Measurements from ENCODE around the gene DTX3.
"Not testable (repeated sequence)": the region's sequence is repeated elsewhere in the genome, so short reads cannot be mapped to it uniquely, and the experiment has no call there.

Gene DTX3

GRCh38 chr12:57607958-57608663 lies 3.5 kb downstream of the DTX3 start:
- DNase-seq (ENCODE audit: low spot score): no peak

GRCh38 chr12:57609101-57609780 lies 4.6 kb downstream of the DTX3 start:
- DNase-seq (ENCODE audit: low spot score): no peak

GRCh38 chr12:57609781-57610553 lies 5.3 kb downstream of the DTX3 start:
- DNase-seq (ENCODE audit: low spot score): no peak

GRCh38 chr12:57610554-57611107 lies 6.0 kb downstream of the DTX3 start:
- no peak for DNase-seq (ENCODE audit: low spot score)

- peak; percentile 95 for DNase-seq (ENCODE audit: low spot score)
Measured at GRCh38 chr12:57611108-57611826, 6.6 kb downstream of the DTX3 start, which contains the start of gene ARHGEF25. Gene ARHGEF25, plus strand, starts transcription at chr12:57611435. Its CDS starts 460 bp downstream, at chr12:57611895.

- DNase-seq (ENCODE audit: low spot score): no peak
Measured at GRCh38 chr12:57611827-57612710, 7.4 kb downstream of the DTX3 start.

GRCh38 chr12:57612711-57613426 lies 8.2 kb downstream of the DTX3 start:
- no peak for DNase-seq (ENCODE audit: low spot score)

GRCh38 chr12:57613427-57614109 lies 8.9 kb downstream of the DTX3 start:
- DNase-seq (ENCODE audit: low spot score): no peak

- DNase-seq (ENCODE audit: low spot score): peak; percentile 57
Measured at GRCh38 chr12:57614178-57614947, 9.7 kb downstream of the DTX3 start.

- no peak for DNase-seq (ENCODE audit: low spot score)
Measured at GRCh38 chr12:57614948-57615500, 10.4 kb downstream of the DTX3 start.

GRCh38 chr12:57615637-57616036 lies 11.0 kb downstream of the DTX3 start:
- DNase-seq (ENCODE audit: low spot score): no peak

GRCh38 chr12:57616383-57617101 lies 11.9 kb downstream of the DTX3 start:
- DNase-seq (ENCODE audit: low spot score): peak; percentile 67

- DNase-seq (ENCODE audit: low spot score): no peak
Measured at GRCh38 chr12:57617942-57618341, 13.3 kb downstream of the DTX3 start.

- not testable (repeated sequence) for DNase-seq (ENCODE audit: low spot score)
Measured at GRCh38 chr12:57618431-57618830, 13.8 kb downstream of the DTX3 start.

- DNase-seq (ENCODE audit: low spot score): no peak
Measured at GRCh38 chr12:57618966-57619433, 14.4 kb downstream of the DTX3 start.

GRCh38 chr12:57619434-57620244 lies 15.0 kb downstream of the DTX3 start:
- no peak for DNase-seq (ENCODE audit: low spot score)
